GM12878 (cell line): Measurements from ENCODE around the gene FAAP100. TPM values are rescaled to one million over a fixed set of nuclear protein-coding genes. Genes with fewer than 3 reads are reported as not detected.

Experiments used
- ATAC-seq: fragments of 200-7000 bp; cut with Tn5 transposase; 3 replicates; pipeline ENCODE4 v1.9.1; 2020; ENCODE audit warnings: mild to moderate bottlenecking, moderate library complexity
- BruUV-seq: library from RNA; stranded (reverse); fragments of 400-500 nt; replicated peaks from 2 replicates; lab custom pipeline; 2021; lab: Mats Ljungman, UMichigan
- CTCF ChIA-PET: fragments of 300-600 bp; sonication (Branson Sonifier 250); formaldehyde crosslinking; extraction: SDS; loops from one replicate; lab custom pipeline; 2021; ENCODE audit warnings: inconsistent platforms; lab: Yijun Ruan, JAX
- POLR2A ChIA-PET: fragments of 350-600 bp; formaldehyde crosslinking; extraction: SDS; loops from one replicate; lab custom pipeline; 2021; ENCODE audit warnings: inconsistent platforms; lab: Charles Lee
- RAD21 ChIA-PET: fragments of 300-600 bp; sonication (Branson Sonifier 250); formaldehyde crosslinking; loops from one replicate; lab custom pipeline; 2023; ENCODE audit warnings: antibody characterized with exemption; ENCODE audit not compliant: unreplicated experiment; lab: Charles Lee
- SMC1A ChIA-PET: fragments of 300-600 bp; sonication (Branson Sonifier 250); formaldehyde crosslinking; loops from one replicate; lab custom pipeline; 2023; ENCODE audit not compliant: unreplicated experiment, uncharacterized antibody; lab: Charles Lee
- DNase-seq: peaks from one replicate; pipeline ENCODE4 v3.0.0-alpha.2; 2011; ENCODE audit warnings: low read depth, low spot score
- FAIRE-seq: peaks from 3 replicates; lab custom pipeline; 2011; peaks lifted over from hg19 to GRCh38; lab: Jason Lieb, UNC
- H2AFZ ChIP-seq: 2 replicates; pipeline ENCODE4 v1.6.0; 2011; ENCODE audit warnings: low read depth, low read length, control low read depth; ENCODE audit not compliant: control insufficient read depth
- H3K27ac ChIP-seq: 2 replicates; pipeline ENCODE4 v1.5.1; 2011; ENCODE audit warnings: control low read depth; ENCODE audit not compliant: control insufficient read depth, insufficient read depth
- H3K27me3 ChIP-seq, 2 experiments: replicated peaks in 1 of 2; 2 replicates each; pipeline versions ENCODE4 v1.6.0 to v1.6.1; 2011; ENCODE audit warnings: low read length in 1 of 2; ENCODE audit not compliant: control insufficient read depth in 2 of 2, insufficient read depth in 2 of 2
- H3K36me3 ChIP-seq, 2 experiments: 2 replicates each; pipeline ENCODE4 v1.5.1; 2011; ENCODE audit warnings: low read length in 1 of 2; ENCODE audit not compliant: control insufficient read depth in 2 of 2, insufficient read depth in 2 of 2
- H3K4me1 ChIP-seq: 2 replicates; pipeline ENCODE4 v1.6.1; 2011; ENCODE audit warnings: mild to moderate bottlenecking, low read length, moderate library complexity, mixed read lengths; ENCODE audit not compliant: control insufficient read depth, insufficient read depth
- H3K4me2 ChIP-seq: 2 replicates; pipeline ENCODE4 v1.6.0; 2011; ENCODE audit warnings: control low read depth; ENCODE audit not compliant: control insufficient read depth, insufficient read depth
- H3K4me3 ChIP-seq: fragments of 200-600 bp; sonication (generic); 2 replicates; pipeline ENCODE4 v1.5.1; 2016
- H3K79me2 ChIP-seq: 2 replicates; pipeline ENCODE4 v1.6.0; 2011; ENCODE audit warnings: low read length; ENCODE audit not compliant: control insufficient read depth, insufficient read depth
- H3K9ac ChIP-seq: 2 replicates; pipeline ENCODE4 v1.8.0; 2011; ENCODE audit warnings: low read length, control low read depth, mixed read lengths; ENCODE audit not compliant: control insufficient read depth, insufficient read depth
- H3K9me3 ChIP-seq: replicated peaks from 3 replicates; pipeline ENCODE4 v1.5.1; 2011; ENCODE audit warnings: mild to moderate bottlenecking, low read length; ENCODE audit not compliant: control insufficient read depth, insufficient read depth
- H4K20me1 ChIP-seq: 2 replicates; pipeline ENCODE4 v1.6.0; 2011; ENCODE audit not compliant: control insufficient read depth, insufficient read depth
- BMI1 ChIP-seq: fragments of 450-650 bp; IDR thresholded peaks from 2 replicates; pipeline ENCODE4 v1.6.1; 2016; ENCODE audit warnings: mild to moderate bottlenecking, moderate library complexity, borderline replicate concordance
- MEF2A ChIP-seq: IDR thresholded peaks from 2 replicates; pipeline ENCODE4 v1.6.1; 2011; ENCODE audit warnings: low read depth, mild to moderate bottlenecking, low read length, moderate library complexity; ENCODE audit not compliant: insufficient read depth
- MTA2 ChIP-seq: fragments of 450-650 bp; IDR thresholded peaks from 2 replicates; pipeline ENCODE4 v1.6.1; 2016; ENCODE audit warnings: low read depth, mild to moderate bottlenecking, moderate library complexity
- RB1 ChIP-seq: fragments of 450-650 bp; formaldehyde crosslinking; IDR thresholded peaks from 2 replicates; pipeline ENCODE4 v1.6.1; 2017; ENCODE audit warnings: mild to moderate bottlenecking, borderline replicate concordance
- SRF ChIP-seq, 2 experiments: IDR thresholded peaks; 2 replicates each; pipeline ENCODE4 v1.6.1; 2011; ENCODE audit warnings: low read depth in 2 of 2, low read length in 2 of 2, mild to moderate bottlenecking in 1 of 2, moderate library complexity in 1 of 2
- STAT1 ChIP-seq: fragments of 450-650 bp; conservative IDR thresholded peaks from 2 replicates; pipeline ENCODE4 v1.6.1; 2014; ENCODE audit warnings: antibody characterized with exemption, mild to moderate bottlenecking
- WGBS: methylation state at CpG from one replicate; pipeline ENCODE4 v1.1.6; 2016; ENCODE audit warnings: low lambda C conversion rate; ENCODE audit not compliant: insufficient replicate concordance, insufficient coverage; ENCODE audit errors: missing lambda C conversion rate; 5-methylcytosine and 5-hydroxymethylcytosine counted together
- in situ Hi-C: fragments of 300-500 bp; cut with MboI; formaldehyde crosslinking; loops from 9 replicates; pipeline ENCODE4 v1.14.3; 2018; ENCODE audit warnings: mixed read lengths
- intact Hi-C: fragments of 100-400 bp; cut with micrococcal nuclease; formaldehyde crosslinking; loops from one replicate; pipeline ENCODE4 v1.14.2; 2022; ENCODE audit not compliant: unreplicated experiment
- polyA plus RNA-seq, 11 experiments: library from polyadenylated mRNA; depleted of rRNA in 4 of 11; unstranded in 6 of 11; stranded (reverse) in 5 of 11; fragments of >200 nt; fragmentation: Nextera tagmentation in 4 of 11; fragmentation: Illumina TruSeq in 1 of 11; extraction: Ambion mirVana in 4 of 11; extraction: Trizol in 1 of 11; gene quantifications; 1 replicate in 1 of 11; 2 replicates in 10 of 11; pipeline versions ENCODE4 v1.2.1 to v1.2.3, GENCODE V29; 2011 to 2016; ENCODE audit warnings: inconsistent platforms in 2 of 11, missing spikeins in 2 of 11, low read depth in 1 of 11
- total RNA-seq, 4 experiments: library from RNA; depleted of rRNA in 3 of 4; stranded (reverse); fragments of >200 nt in 3 of 4; fragmentation: Illumina TruSeq in 1 of 4; extraction: Trizol in 1 of 4; gene quantifications; 2 replicates each; pipeline versions ENCODE4 v1.2.1 to v1.2.3, GENCODE V29; 2013 to 2021
- TF ChIP-seq, protein P1 (sequence below): IDR thresholded peaks from 2 replicates; pipeline ENCODE4 v1.6.1; 2011; ENCODE audit warnings: borderline replicate concordance, low read depth, mild to moderate bottlenecking, moderate library complexity, mixed read lengths, low read length; ENCODE audit not compliant: insufficient read depth; ENCODE audit errors: extremely low read length
- TF ChIP-seq, protein P2 (sequence below): IDR thresholded peaks from 2 replicates; pipeline ENCODE4 v1.6.1; 2011; ENCODE audit warnings: borderline replicate concordance, low read depth, mild to moderate bottlenecking, moderate library complexity, low read length; ENCODE audit not compliant: insufficient read depth, poor library complexity, severe bottlenecking
- TF ChIP-seq, protein P3 (sequence below): IDR thresholded peaks from 2 replicates; pipeline ENCODE4 v1.6.1; 2012; ENCODE audit warnings: low read length, inconsistent platforms

Gene FAAP100
- total and polyA plus RNA-seq, 10 of the 15 experiments (the other 5 are each of a cell fraction or from before 2014, with no cell fraction given) = 0.11 to 46.2 (median 17.1) TPM

DNA sequence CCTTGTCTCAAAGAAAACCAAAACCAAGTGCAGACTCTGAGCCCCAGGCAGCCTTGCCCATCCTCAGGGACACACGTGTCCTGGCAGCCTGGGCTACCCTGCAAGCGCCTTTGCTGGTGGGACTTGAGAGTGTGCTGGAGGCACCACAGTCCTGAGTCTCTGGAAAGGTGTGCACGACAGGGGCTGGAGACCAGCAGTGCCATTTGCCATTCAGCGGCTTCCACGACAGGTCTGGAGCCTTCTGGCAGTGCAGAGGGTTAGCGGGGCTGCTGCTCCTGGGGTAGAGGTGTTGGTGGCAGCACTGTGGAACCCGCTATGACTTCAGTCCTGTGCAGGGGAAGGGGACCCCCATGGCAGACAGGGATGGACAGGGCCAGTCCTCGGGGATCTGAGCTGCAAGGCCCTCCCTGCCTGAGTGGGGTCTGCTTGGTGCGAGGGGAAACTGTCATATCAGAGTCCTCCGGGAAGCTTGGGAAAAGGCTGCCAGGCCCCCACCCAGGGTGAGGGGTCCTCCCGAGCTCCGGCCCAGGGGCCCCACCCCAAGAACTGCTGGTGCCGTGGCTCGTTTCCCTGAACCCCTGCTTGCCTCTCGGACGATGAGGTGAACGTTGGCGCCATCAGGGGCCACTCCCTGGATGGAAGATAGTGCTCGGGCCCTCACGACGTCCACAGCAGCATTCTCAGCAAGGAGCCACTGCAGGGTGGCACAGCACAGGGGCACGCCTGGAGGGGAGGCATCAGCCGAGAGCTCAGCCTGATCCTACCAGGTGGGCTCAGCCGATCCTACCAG lies 6.8 kb downstream of the FAAP100 start (continued):
- TF ChIP-seq, protein P1, sequence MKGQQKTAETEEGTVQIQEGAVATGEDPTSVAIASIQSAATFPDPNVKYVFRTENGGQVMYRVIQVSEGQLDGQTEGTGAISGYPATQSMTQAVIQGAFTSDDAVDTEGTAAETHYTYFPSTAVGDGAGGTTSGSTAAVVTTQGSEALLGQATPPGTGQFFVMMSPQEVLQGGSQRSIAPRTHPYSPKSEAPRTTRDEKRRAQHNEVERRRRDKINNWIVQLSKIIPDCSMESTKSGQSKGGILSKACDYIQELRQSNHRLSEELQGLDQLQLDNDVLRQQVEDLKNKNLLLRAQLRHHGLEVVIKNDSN = no peak
- TF ChIP-seq RB1 = no peak
- no peak for TF ChIP-seq BMI1
- TF ChIP-seq, all 136 proteins: peak for 0

DNA sequence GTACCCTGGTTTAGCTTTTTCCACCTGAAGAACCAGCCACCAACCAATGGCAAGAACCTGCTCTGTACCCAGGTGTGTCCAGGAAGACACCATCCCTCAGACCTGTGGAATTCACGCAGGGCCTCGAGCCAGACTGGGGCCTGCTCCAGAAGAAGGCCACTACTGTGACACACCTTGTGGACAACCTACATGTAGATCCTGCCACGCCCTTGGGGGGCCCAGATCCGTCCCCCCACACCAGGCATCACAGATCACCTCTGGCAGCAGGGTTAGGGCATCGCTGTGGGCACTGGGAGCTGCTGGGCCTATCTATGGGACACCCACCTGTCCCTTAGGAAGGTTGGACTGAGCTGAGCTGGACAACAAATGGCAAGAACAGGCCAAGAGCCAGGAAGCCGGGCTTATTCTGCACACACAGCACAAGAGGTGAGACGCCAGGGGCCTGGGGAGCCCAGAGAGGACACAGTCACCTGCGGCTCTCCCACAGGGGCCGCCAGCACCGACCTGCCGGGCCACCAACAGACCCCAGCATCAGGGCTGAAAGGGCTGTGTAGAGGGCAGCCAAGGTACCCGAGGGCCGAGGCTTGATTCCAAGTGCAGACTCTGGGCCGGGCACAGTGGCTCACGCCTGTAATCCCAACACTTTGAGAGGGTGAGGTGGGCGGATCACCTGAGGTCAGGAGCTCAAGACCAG lies 7.7 kb downstream of the FAAP100 start:
- Histone ChIP-seq H3K4me1 (no peaks in the 10 kb centered on the region), H3K36me3 (peaks cover 8 to 28% of the 10 kb centered on the region in 2 experiments; a peak in 3 of 4 replicates), H4K20me1 (no peaks in the 10 kb centered on the region), H3K27me3 (no peaks in the 10 kb centered on the region), H3K27ac (no peak overlapping the region), H3K79me2 (no peaks in the 10 kb centered on the region), H3K9me3 (no peaks in the 10 kb centered on the region), H3K9ac (no peak overlapping the region), H3K4me2 (no peak overlapping the region), H3K4me3 (no peak overlapping the region), H2AFZ (no peak overlapping the region)
- WGBS = 94% methylated on average over 15 of the region's 16 CpGs
- POLR2A ChIA-PET = no interaction called here
- in situ Hi-C loops = no loop called here
- CTCF ChIA-PET = interaction anchor here (0.5 kb wide), 1 partner anchor 733 kb away, joined by 5 read pairs; no protein-coding TSS in a partner anchor
- FAIRE-seq (no peak), ATAC-seq (no peak), DNase-seq (no peak)
- no peak for TF ChIP-seq MTA2
- TF ChIP-seq MEF2A = no peak
- TF ChIP-seq SRF (IDR thresholded peaks at IDR 0.05; ENCODE audit: low read depth in 2 of 2, low read length in 2 of 2) = no peak
- no peak for TF ChIP-seq STAT1
- TF ChIP-seq, protein P2, sequence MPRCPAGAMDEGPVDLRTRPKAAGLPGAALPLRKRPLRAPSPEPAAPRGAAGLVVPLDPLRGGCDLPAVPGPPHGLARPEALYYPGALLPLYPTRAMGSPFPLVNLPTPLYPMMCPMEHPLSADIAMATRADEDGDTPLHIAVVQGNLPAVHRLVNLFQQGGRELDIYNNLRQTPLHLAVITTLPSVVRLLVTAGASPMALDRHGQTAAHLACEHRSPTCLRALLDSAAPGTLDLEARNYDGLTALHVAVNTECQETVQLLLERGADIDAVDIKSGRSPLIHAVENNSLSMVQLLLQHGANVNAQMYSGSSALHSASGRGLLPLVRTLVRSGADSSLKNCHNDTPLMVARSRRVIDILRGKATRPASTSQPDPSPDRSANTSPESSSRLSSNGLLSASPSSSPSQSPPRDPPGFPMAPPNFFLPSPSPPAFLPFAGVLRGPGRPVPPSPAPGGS = no peak
- TF ChIP-seq, protein P3, sequence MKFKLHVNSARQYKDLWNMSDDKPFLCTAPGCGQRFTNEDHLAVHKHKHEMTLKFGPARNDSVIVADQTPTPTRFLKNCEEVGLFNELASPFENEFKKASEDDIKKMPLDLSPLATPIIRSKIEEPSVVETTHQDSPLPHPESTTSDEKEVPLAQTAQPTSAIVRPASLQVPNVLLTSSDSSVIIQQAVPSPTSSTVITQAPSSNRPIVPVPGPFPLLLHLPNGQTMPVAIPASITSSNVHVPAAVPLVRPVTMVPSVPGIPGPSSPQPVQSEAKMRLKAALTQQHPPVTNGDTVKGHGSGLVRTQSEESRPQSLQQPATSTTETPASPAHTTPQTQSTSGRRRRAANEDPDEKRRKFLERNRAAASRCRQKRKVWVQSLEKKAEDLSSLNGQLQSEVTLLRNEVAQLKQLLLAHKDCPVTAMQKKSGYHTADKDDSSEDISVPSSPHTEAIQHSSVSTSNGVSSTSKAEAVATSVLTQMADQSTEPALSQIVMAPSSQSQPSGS = no peak
- RAD21 ChIA-PET = interaction anchor here (1.1 kb wide), 1 partner anchor 25 kb away, joined by 3 read pairs; no protein-coding TSS in a partner anchor
- BruUV-seq = no TSS peak
- intact Hi-C loops = no loop called here
- SMC1A ChIA-PET = no interaction called here
